Occipital lobe (tissue), 2 donors: ENCODE data around the gene TERT. TPM values are rescaled to one million over a fixed set of nuclear protein-coding genes. Genes with fewer than 3 reads are reported as not detected.
"Not testable (repeated sequence)": the region's sequence is repeated elsewhere in the genome, so short reads cannot be mapped to it uniquely, and the experiment has no call there.

Experiments used
- DNase-seq: peaks from one replicate; lab custom pipeline; 2025; lab: John Stamatoyannopoulos, UW
- total RNA-seq: library from RNA; depleted of rRNA; stranded (reverse); fragments of >200 nt; gene quantifications from one replicate; pipeline ENCODE4 v1.2.3, GENCODE V29; 2014

TERT gene
- total RNA-seq, 1 donor from 2014 or later: not detected

DNA sequence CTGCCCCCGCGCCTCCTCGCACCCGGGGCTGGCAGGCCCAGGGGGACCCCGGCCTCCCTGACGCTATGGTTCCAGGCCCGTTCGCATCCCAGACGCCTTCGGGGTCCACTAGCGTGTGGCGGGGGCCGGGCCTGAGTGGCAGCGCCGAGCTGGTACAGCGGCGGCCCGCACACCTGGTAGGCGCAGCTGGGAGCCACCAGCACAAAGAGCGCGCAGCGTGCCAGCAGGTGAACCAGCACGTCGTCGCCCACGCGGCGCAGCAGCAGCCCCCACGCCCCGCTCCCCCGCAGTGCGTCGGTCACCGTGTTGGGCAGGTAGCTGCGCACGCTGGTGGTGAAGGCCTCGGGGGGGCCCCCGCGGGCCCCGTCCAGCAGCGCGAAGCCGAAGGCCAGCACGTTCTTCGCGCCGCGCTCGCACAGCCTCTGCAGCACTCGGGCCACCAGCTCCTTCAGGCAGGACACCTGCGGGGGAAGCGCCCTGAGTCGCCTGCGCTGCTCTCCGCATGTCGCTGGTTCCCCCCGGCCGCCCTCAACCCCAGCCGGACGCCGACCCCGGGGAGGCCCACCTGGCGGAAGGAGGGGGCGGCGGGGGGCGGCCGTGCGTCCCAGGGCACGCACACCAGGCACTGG is 548 bp downstream of the TERT start:
- no peak for DNase-seq

DNA sequence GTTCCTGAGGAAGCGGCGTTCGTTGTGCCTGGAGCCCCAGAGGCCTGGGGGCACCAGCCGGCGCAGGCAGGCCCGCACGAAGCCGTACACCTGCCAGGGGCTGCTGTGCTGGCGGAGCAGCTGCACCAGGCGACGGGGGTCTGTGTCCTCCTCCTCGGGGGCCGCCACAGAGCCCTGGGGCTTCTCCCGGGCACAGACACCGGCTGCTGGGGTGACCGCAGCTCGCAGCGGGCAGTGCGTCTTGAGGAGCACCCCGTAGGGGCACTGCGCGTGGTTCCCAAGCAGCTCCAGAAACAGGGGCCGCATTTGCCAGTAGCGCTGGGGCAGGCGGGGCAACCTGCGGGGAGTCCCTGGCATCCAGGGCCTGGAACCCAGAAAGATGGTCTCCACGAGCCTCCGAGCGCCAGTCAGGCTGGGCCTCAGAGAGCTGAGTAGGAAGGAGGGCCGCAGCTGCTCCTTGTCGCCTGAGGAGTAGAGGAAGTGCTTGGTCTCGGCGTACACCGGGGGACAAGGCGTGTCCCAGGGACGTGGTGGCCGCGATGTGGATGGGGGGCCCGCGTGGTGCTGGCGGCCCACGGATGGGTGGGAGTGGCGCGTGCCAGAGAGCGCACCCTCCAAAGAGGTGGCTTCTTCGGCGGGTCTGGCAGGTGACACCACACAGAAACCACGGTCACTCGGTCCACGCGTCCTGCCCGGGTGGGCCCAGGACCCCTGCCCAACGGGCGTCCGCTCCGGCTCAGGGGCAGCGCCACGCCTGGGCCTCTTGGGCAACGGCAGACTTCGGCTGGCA is 1.3 kb downstream of the TERT start:
- DNase-seq: no peak

DNA sequence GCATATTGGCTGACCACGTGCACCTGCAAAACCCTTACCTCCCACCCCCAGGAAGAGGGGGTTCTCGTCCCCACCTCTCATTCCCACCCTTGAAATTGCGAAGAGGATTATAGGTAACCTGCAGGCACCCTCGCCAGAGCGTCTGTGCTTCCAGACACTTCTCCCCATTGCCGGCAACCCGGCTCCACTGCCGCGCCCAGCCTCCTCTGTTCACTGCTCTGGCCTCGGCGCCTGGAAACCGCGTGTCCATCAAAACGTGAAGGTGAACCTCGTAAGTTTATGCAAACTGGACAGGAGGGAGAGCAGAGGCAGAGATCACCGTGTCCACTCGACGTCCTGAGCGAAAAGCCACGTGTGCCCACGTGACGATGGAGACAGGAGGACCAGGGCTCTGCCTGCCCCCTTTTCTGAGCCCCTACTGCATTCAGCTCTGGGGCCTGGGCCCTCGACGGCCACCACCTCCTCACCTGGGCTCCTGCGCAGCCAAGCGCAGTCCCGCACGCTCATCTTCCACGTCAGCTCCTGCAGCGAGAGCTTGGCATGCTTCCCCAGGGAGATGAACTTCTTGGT is 1.9 kb downstream of the TERT start:
- no peak for DNase-seq

DNA sequence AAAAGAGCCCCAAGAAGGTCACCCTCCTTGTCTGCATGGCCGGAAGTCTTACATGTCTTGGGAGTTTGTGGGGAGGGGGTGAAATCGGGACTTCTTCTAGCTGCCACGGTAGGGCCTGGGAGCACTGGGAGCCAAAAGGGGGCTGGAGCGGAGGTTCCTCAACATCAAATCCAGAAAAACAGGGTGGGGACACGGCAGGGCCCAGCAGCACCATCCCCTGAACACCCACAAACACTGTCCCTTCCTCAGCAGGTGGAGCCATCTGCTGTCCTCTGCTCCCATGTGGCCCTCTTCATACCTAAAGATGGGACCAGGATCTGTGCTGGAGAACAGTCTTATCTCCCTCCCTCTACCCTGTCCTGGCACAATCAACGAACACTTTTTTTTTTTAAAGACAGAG is 2.7 kb downstream of the TERT start:
- no peak for DNase-seq

DNA sequence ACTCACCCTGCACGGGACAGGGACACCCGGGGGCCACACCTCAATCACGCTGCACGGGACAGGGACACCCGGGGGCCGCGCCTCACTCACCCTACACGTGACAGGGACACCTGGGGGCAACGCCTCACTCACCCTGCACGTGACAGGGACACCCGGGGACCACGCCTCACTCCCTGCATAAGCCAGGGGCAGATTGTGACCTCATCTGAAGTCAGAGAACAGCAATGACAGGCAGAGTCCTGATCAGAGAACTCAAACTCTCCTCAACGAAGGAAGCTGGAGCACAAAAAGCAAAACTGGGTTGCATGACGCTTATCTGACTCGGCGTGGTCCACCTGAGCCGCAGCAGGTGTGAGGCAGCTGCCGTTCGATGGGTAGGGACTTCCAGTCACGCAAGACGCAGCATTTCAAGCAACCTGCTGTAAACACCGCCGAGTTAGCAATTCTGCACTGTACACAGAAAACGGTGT is 3.2 kb downstream of the TERT start:
- DNase-seq: no peak

DNA sequence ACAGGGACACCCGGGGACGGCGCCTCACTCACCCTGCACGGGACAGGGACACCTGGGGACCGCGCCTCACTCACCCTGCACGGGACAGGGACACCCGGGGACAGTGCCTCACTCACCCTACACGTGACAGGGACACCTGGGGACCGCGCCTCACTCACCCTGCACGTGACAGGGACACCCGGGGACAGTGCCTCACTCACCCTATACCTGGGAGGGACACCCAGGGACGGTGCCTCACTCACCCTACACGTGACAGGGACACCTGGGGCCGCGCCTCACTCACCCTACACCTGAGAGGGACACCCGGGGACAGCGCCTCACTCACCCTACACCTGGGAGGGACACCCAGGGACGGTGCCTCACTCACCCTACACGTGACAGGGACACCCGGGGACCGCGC is 3.9 kb downstream of the TERT start:
- not testable (repeated sequence) for DNase-seq

DNA sequence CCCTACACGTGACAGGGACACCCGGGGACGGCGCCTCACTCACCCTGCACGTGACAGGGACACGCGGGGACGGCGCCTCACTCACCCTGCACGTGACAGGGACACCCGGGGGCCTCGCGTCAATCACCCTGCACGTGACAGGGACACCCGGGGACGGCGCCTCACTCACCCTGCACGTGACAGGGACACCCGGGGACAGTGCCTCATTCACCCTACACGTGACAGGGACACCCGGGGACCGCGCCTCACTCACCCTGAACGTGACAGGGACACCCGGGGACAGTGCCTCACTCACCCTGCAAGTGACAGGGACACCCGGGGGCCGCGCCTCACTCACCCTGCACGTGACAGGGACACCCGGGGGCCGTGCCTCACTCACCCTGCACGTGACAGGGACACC is 5.3 kb downstream of the TERT start:
- not testable (repeated sequence) for DNase-seq

DNA sequence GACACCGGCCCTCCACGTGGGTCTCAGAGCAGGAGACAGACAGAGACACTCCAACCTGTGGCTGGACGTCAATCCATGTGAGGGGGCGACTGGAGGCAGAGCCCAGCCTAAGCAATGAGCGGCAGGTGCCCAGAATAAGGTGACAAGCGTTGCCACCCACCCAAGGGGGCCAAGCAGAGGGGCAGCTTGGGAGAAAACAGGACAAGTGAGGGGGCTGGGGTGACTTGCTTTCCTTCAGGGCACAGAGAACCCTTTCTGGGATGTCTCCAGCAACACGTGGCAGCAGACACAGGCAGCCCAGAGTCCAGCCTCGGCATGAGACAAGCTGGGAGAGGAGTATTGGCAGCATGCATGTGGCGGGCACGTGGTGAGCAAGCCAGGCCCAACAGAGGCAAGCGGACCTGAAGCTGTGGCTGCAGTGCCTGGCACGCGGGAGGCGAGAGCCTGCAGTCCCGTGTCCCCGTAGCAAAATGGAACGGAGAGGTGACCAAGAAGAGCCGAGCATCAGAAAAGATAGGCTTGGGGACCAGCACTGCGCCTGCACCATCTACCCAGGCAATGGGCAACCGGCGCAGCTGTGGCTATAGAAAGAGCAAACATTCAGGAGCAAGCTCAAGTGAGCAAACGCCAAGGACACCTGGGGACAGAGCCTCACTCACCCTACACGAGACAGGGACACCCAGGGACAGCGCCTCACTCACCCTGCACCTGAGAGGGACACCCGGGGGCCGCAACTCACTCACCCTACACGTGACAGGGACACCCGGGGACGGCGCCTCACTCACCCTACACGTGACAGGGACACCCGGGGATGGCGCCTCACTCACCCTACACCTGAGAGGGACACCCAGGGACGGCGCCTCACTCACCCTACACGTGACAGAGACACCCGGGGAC is 6.2 kb downstream of the TERT start:
- no peak for DNase-seq

DNA sequence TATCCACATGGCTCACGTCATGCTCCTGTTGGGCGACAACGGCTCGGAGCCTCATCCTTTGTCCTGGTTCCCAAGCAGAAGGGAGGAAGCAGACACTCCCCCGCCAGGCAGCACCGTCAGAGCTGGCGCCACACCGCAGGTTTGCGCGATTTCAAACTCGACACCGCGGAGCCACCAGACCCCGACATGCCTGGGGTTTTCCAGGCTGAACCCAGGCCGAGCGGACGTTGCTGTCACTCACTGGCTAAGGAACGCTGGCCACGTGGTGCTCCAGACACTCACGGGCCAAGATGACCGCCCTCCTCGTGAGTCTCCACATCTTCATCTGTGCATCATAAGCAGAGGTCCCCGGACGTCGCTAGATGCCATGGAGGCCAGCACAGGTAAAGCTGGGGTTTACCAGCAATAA is 9.0 kb downstream of the TERT start:
- DNase-seq: no peak

DNA sequence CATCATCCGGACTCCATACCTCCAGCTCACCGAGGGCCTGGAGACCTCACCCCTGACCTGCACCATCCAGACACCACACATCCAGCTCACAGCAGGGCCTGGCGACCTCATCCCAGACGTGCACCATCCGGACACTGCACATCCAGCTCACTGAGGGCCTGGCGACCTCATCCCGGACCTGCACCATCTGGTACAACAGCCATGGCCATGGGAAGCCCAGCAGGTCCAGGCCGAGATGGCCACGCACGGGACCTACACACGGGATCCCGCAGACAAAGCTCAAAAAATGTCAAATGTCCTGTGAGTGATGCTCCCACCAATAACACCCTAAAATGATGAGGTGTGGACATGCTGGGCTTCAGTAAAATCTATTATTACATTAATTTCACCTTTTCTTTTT is 9.7 kb downstream of the TERT start:
- DNase-seq: no peak

DNA sequence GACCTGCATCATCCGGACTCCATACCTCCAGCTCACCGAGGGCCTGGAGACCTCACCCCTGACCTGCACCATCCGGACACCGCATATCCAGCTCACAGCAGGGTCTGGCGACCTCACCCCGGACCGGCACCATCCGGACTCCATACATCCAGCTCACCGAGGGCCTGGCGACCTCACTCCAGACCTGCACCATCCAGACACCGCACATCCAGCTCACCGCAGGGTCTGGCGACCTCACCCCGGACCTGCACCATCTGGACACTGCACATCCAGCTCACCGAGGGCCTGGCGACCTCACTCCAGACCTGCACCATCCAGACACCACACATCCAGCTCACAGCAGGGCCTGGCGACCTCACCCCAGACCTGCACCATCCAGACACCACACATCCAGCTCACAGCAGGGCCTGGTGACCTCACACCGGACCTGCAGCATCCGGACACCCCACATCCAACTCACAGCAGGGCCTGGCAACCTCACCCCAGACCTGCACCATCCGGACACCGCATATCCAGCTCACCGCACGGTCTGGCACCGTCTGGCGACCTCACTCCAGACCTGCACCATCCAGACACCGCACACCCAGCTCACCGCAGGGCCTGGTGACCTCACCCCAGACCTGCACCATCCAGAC is 10.4 kb downstream of the TERT start:
- not testable (repeated sequence) for DNase-seq

DNA sequence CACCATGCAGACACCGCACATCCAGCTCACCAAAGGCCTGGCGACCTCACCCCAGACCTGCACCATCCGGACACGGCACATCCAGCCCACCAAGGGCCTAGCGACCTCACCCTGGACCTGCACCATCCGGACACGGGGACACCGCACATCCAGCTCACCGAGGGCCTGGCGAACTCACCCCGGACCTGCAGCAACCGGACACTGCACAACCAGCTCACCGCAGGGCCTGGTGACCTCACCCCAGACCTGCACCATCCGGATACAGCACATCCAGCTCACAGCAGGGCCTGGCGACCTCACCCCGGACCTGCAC is 11.2 kb downstream of the TERT start:
- not testable (repeated sequence) for DNase-seq

DNA sequence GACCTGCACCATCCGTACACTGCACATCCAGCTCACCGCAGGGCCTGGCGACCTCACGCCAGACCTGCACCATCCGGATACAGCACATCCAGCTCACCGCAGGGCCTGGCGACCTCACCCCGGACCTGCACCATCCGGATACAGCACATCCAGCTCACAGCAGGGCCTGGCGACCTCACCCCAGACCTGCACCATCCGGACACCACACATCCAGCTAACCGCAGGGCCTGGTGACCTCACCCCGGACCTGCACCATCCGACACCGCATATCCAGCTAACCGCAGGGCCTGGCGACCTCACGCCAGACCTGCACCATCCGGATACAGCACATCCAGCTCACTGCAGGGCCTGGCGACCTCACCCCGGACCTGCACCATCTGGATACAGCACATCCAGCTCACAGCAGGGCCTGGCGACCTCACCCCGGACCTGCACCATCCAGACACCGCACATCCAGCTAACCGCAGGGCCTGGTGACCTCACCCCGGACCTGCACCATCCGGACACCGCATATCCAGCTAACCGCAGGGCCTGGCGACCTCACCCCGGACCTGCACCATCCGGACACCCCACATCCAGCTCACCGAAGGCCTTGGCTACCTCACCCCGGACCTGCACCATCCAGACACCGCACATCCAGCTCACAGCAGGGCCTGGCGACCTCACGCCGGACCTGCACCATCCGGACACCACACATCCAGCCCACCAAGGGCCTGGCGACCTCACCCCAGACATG is 11.7 kb downstream of the TERT start:
- not testable (repeated sequence) for DNase-seq

DNA sequence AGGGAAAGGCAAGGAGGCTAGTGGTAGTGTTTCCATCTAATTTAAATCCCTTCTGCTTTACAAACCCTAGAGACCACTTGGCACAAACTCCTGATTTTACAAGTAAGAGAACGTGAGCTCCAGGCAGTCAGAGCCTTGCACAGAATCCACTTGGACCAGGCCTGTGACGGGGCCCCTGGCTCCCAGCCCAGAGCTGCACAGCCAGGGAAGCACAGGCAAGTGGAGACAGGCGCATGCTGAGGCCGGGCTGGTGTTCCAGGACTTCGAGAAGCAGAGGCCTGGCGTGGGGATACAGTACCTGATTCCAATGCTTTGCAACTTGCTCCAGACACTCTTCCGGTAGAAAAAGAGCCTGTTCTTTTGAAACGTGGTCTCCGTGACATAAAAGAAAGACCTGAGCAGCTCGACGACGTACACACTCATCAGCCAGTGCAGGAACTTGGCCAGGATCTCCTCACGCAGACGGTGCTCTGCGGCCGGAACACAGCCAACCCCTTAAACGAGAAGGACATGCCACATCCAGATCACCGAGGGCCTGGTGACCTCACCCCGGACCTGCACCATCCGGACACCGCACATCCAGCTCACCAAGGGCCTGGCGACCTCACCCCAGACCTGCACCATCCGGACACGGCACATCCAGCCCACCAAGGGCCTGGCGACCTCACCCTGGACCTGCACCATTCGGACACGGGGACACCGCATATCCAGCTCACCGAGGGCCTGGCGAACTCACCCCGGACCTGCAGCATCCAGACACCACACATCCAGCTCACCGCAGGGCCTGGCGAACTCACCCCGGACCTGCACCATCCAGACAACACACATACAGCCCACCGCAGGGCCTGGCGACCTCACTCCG is 12.5 kb downstream of the TERT start:
- no peak for DNase-seq

DNA sequence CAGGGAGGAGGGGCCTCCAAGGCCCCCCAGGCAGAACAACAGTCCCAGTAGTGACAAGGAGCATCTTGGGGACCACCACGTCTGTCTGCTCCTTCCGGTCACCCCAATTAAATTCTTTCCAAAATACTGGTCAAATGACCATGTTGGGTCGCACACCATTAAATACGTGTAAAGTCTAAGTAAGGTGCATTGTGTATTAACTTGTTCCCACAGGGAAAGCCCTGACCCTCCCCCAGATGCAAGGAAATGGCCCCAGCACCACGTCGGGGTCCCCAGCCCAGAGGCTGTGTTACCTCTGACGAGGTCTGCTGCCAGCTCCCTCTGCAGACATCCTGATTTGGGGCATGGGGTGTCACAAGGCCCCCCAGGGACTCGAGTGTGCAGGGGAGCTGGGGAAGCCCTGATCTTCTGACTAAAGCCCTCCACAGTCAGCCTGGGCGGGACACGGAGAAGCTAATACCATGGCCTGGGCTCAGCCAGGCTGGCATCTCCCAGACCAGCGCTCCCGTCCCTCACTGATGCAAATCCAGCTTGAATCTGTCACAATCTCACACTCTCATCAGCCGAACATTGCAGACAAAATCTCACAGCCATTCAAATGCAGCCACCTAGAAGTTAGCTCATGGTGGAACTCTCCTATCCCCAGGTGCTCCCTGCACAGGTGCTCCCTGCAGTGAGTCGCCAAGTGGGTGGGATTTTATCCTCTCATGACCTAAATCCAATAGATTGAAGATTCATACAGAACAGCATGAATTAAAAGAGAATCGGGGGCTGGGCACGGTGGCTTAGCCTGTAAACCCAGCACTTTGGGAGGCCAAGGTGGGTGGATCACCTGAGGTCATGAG is 13.6 kb downstream of the TERT start:
- no peak for DNase-seq

DNA sequence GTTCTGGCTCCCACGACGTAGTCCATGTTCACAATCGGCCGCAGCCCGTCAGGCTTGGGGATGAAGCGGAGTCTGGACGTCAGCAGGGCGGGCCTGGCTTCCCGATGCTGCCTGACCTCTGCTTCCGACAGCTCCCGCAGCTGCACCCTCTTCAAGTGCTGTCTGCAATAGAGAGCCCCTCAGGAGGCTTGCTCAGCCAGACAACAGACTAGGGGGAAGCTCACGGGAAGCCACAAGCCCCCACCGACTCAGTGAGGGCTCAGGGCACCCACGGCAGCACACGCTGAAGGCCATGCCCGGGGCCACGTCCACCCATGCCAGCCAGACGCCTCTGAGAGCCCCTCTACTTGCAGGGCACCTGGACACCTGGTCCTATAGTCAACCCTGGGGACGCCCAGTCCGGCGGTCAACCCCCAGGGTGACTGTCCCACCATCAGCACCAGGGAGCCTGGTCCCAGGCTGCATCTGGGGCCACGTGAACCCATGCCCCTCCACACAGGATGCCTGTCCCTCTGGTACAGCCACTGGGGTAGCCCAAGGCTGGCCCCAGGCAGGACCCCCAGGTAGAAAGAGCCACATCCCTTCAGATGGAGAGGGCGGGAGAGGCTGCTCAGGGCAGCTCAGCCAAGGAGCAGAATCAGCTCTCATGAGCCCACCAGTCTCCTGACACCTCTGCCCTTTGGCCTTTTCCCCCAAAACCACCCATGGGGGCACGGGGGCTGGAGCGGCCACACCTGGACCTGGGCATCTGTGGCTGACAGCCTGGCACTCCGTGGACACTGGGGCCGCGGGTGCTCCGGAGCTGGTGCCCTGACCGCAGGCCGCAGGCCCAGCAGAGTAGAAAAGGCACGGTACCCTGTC is 14.5 kb downstream of the TERT start:
- no peak for DNase-seq

DNA sequence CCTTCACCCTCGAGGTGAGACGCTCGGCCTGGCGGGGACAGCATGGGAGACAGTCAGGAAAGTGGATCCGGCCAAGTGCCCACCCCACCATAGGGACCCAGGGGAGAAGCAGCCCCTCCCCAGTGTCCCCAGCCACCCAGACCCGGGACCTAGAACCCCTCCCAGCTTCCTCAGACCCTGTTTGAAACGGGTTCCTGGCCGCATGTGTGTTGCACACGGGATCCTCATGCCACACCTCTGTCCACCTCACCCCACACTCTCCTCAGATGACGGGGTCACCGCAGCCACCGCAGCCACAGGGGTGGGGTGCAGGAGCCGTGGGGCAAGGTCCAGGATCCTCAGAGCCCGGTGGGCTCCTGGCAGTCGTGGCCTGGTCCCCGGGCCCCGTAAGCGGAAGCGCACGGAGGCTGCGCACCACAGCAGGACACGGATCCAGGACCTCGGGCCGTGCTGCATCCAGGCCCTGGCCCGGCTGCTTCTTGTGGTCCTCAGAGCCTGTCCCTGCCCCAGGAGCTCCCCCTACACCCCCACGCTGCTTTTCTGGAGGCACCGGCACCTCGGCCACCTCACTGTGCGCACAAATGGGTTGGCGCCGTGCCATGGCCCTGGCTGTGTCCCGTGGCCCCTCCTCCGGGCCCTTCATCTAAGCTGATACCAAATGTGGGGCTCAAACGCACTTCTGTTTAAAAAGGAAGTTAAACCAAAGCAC is 15.3 kb downstream of the TERT start:
- DNase-seq: no peak
